ENCODE results near the gene GATD1. TPM values are rescaled to one million over a fixed set of nuclear protein-coding genes. Genes with fewer than 3 reads are reported as not detected.

Gene GATD1
- total and polyA plus RNA-seq, 2 donors (not counting 1 experiment from before 2014, with no cell fraction given), result 14.7 to 20.3 TPM

DNA sequence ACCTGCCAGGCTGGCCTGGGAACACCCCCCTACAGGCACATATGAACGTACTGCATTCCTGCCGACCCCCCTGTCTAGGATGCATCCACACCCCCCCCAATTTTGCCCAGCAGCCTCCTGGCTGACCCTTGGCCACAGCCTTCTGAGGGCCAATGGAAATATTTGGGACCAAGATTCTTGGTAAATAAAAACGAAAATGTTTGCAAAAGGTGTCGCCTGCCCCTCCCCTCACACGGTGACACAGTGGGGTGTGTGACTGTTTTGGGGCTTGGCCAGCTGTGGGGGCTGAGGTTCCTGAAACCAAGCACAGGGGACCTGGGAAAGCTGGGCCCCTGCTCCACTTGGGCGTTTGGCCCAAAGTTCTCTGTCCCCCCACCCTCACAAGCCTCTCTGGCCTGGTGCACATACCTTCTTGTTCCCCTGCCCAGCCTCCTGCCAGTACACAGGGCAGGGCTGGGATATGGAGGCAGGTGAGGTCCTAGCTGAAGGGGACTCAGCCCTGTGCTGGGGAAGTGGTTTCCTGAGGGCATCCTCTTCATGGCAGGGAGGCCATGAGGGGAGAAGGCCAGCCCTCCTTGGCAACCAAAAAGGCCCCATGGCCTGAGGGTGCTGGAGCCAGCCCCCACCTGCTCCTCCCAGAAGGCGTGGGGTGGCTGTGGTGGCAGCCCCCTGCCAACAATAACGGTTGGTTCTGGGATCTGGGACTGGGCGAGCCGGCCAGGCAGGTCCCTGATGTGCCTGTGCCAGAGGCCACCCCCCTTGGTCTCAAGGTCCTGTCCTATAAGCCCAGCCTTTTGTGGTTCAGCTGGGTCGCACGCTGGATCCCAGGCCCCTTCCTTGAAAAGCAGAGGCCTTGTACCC is 48.3 kb upstream of the GATD1 start:
- peaks cover 21% of the 10 kb centered on the region for H3K4me1 ChIP-seq (ENCODE audit: control insufficient read depth, extremely low read depth, insufficient read depth, low read length)
- no peak overlapping the region for H2AFZ ChIP-seq (ENCODE audit: low read length)
- H3K9me3 ChIP-seq (ENCODE audit: control insufficient read depth, insufficient read depth, low read depth, low read length), result no peaks in the 10 kb centered on the region
- peaks cover 9% of the 10 kb centered on the region for H3K79me2 ChIP-seq (ENCODE audit: control insufficient read depth, insufficient read depth, low read length)
- no peaks in the 10 kb centered on the region for H3K27me3 ChIP-seq (ENCODE audit: control insufficient read depth, insufficient read depth, low read length)
- no peaks in the 10 kb centered on the region for H4K20me1 ChIP-seq (ENCODE audit: control insufficient read depth, extremely low read depth, insufficient read depth, low read length)
- no peak overlapping the region for H3K4me2 ChIP-seq (ENCODE audit: extremely low read depth, insufficient read depth, low read length)
- peaks cover 15% of the 10 kb centered on the region for H3K36me3 ChIP-seq (ENCODE audit: control insufficient read depth, insufficient read depth, low read length)
- H3K4me3 ChIP-seq (replicated peaks in 1 of 4; ENCODE audit: control extremely low read depth in 1 of 4, insufficient read depth in 1 of 4, low read depth in 3 of 4, low read length in 4 of 4), result no peak overlapping the region
- H3K9ac ChIP-seq (ENCODE audit: insufficient read depth, low read length), result no peak overlapping the region
- DNase-seq (ENCODE audit: low read depth in 2 of 2), result no peak
- no peak overlapping the region for H3K27ac ChIP-seq (ENCODE audit: insufficient read depth, low read length)
- TF ChIP-seq EZH2 (IDR thresholded peaks at IDR 0.05; ENCODE audit: low read length, missing control alignments), result no peak
- TF ChIP-seq, protein P1, sequence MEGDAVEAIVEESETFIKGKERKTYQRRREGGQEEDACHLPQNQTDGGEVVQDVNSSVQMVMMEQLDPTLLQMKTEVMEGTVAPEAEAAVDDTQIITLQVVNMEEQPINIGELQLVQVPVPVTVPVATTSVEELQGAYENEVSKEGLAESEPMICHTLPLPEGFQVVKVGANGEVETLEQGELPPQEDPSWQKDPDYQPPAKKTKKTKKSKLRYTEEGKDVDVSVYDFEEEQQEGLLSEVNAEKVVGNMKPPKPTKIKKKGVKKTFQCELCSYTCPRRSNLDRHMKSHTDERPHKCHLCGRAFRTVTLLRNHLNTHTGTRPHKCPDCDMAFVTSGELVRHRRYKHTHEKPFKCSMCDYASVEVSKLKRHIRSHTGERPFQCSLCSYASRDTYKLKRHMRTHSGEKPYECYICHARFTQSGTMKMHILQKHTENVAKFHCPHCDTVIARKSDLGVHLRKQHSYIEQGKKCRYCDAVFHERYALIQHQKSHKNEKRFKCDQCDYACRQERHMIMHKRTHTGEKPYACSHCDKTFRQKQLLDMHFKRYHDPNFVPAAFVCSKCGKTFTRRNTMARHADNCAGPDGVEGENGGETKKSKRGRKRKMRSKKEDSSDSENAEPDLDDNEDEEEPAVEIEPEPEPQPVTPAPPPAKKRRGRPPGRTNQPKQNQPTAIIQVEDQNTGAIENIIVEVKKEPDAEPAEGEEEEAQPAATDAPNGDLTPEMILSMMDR (conservative IDR thresholded peaks at IDR 0.05 in 1 of 2, IDR thresholded peaks at IDR 0.05 in 1 of 2; ENCODE audit: low read depth in 1 of 2, low read length in 2 of 2), result no peak

DNA sequence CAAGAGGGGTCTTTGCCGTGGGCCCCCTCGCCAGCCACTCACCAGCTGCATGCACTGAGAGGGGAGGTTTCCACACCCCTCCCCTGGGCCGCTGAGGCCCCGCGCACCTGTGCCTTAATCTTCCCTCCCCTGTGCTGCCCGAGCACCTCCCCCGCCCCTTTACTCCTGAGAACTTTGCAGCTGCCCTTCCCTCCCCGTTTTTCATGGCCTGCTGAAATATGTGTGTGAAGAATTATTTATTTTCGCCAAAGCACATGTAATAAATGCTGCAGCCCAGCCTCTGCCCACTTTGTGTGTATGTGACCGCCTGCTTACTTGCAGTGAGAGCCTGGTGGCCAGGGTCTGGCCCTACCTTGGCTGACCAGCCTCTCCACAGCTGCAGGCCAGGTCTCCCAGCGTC is 47.7 kb upstream of the GATD1 start:
- TF ChIP-seq EZH2 (IDR thresholded peaks at IDR 0.05; ENCODE audit: low read length, missing control alignments), result no peak
- TF ChIP-seq, protein P1 (conservative IDR thresholded peaks at IDR 0.05 in 1 of 2, IDR thresholded peaks at IDR 0.05 in 1 of 2; ENCODE audit: low read depth in 1 of 2, low read length in 2 of 2), result no peak
- no peak for DNase-seq (ENCODE audit: low read depth in 2 of 2)
- H3K4me3 ChIP-seq (replicated peaks in 1 of 4; ENCODE audit: control extremely low read depth in 1 of 4, insufficient read depth in 1 of 4, low read depth in 3 of 4, low read length in 4 of 4), result no peak overlapping the region
- peaks cover 15% of the 10 kb centered on the region for H3K36me3 ChIP-seq (ENCODE audit: control insufficient read depth, insufficient read depth, low read length)
- H3K27me3 ChIP-seq (ENCODE audit: control insufficient read depth, insufficient read depth, low read length), result no peaks in the 10 kb centered on the region
- H3K4me1 ChIP-seq (ENCODE audit: control insufficient read depth, extremely low read depth, insufficient read depth, low read length), result peaks cover 22% of the 10 kb centered on the region
- no peak overlapping the region for H3K9ac ChIP-seq (ENCODE audit: insufficient read depth, low read length)
- H2AFZ ChIP-seq (ENCODE audit: low read length), result no peak overlapping the region
- H3K79me2 ChIP-seq (ENCODE audit: control insufficient read depth, insufficient read depth, low read length), result peaks cover 16% of the 10 kb centered on the region
- H3K9me3 ChIP-seq (ENCODE audit: control insufficient read depth, insufficient read depth, low read depth, low read length), result no peaks in the 10 kb centered on the region
- H4K20me1 ChIP-seq (ENCODE audit: control insufficient read depth, extremely low read depth, insufficient read depth, low read length), result no peaks in the 10 kb centered on the region
- no peak overlapping the region for H3K4me2 ChIP-seq (ENCODE audit: extremely low read depth, insufficient read depth, low read length)
- no peak overlapping the region for H3K27ac ChIP-seq (ENCODE audit: insufficient read depth, low read length)

DNA sequence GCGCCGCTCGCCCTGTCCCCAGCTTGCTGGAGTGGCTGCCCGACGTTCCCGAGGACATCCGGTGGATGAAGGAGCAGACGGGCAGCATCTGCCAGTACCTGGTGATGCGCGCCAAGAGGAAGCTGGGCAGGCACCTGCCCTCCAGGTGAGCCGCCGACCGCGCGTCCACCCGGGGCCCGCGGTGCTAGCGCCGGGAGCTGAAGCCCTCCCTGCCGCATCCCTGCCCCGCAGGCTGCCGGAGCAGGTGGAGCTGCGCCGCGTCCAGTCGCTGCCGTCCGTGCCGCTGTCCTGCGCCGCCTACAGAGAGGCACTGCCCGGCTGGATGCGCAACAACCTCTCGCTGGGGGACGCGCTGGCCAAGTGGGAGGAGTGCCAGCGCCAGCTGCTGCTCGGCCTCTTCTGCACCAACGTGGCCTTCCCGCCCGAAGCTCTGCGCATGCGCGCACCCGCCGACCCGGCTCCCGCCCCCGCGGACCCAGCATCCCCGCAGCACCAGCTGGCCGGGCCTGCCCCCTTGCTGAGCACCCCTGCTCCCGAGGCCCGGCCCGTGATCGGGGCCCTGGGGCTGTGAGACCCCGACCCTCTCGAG is 47.1 kb upstream of the GATD1 start:
- H2AFZ ChIP-seq (ENCODE audit: low read length), result no peak overlapping the region
- H4K20me1 ChIP-seq (ENCODE audit: control insufficient read depth, extremely low read depth, insufficient read depth, low read length), result no peaks in the 10 kb centered on the region
- H3K79me2 ChIP-seq (ENCODE audit: control insufficient read depth, insufficient read depth, low read length), result peaks cover 16% of the 10 kb centered on the region
- TF ChIP-seq, protein P1 (conservative IDR thresholded peaks at IDR 0.05 in 1 of 2, IDR thresholded peaks at IDR 0.05 in 1 of 2; ENCODE audit: low read depth in 1 of 2, low read length in 2 of 2), result no peak
- no peak for TF ChIP-seq EZH2 (IDR thresholded peaks at IDR 0.05; ENCODE audit: low read length, missing control alignments)
- H3K9ac ChIP-seq (ENCODE audit: insufficient read depth, low read length), result no peak overlapping the region
- H3K4me2 ChIP-seq (ENCODE audit: extremely low read depth, insufficient read depth, low read length), result no peak overlapping the region
- no peaks in the 10 kb centered on the region for H3K27me3 ChIP-seq (ENCODE audit: control insufficient read depth, insufficient read depth, low read length)
- H3K9me3 ChIP-seq (ENCODE audit: control insufficient read depth, insufficient read depth, low read depth, low read length), result no peaks in the 10 kb centered on the region
- no peak overlapping the region for H3K27ac ChIP-seq (ENCODE audit: insufficient read depth, low read length)
- peaks cover 15% of the 10 kb centered on the region for H3K36me3 ChIP-seq (ENCODE audit: control insufficient read depth, insufficient read depth, low read length)
- peaks cover 19% of the 10 kb centered on the region for H3K4me1 ChIP-seq (ENCODE audit: control insufficient read depth, extremely low read depth, insufficient read depth, low read length)
- DNase-seq (ENCODE audit: low read depth in 2 of 2), result no peak
- no peak overlapping the region for H3K4me3 ChIP-seq (replicated peaks in 1 of 4; ENCODE audit: control extremely low read depth in 1 of 4, insufficient read depth in 1 of 4, low read depth in 3 of 4, low read length in 4 of 4)
